Esophagus (tissue), 2 donors: ENCODE data around the gene FXYD5. TPM values are rescaled to one million over a fixed set of nuclear protein-coding genes. Genes with fewer than 3 reads are reported as not detected.

Source experiments
- H3K27ac ChIP-seq, 2 donors: one replicate each; pipeline ENCODE4 v1.5.1; 2013; ENCODE audit warnings: low read depth in 2 of 2, mild to moderate bottlenecking in 2 of 2, inconsistent platforms in 1 of 2, low read length in 1 of 2, moderate library complexity in 1 of 2
- H3K27me3 ChIP-seq, 2 donors: one replicate each; pipeline ENCODE4 v1.6.1; 2013; ENCODE audit warnings: low read length in 2 of 2, control low read depth in 1 of 2, mild to moderate bottlenecking in 1 of 2; ENCODE audit not compliant: insufficient read depth in 2 of 2, control insufficient read depth in 1 of 2
- H3K36me3 ChIP-seq, 2 donors: one replicate each; pipeline ENCODE4 v1.6.1; 2013; ENCODE audit warnings: low read length in 1 of 2; ENCODE audit not compliant: control insufficient read depth in 2 of 2, insufficient read depth in 2 of 2
- H3K4me1 ChIP-seq, 2 donors: one replicate each; pipeline ENCODE4 v1.6.1; 2013; ENCODE audit warnings: low read length in 1 of 2; ENCODE audit not compliant: control insufficient read depth in 2 of 2, insufficient read depth in 2 of 2
- H3K4me3 ChIP-seq, 2 donors: one replicate each; pipeline ENCODE4 v1.5.1; 2013; ENCODE audit warnings: low read length in 2 of 2, mild to moderate bottlenecking in 2 of 2, low read depth in 1 of 2, moderate library complexity in 1 of 2
- H3K9me3 ChIP-seq, 2 donors: one replicate each; pipeline ENCODE4 v1.6.1; 2013; ENCODE audit warnings: mild to moderate bottlenecking in 2 of 2, low read depth in 1 of 2, low read length in 1 of 2, moderate library complexity in 1 of 2; ENCODE audit not compliant: control insufficient read depth in 2 of 2, insufficient read depth in 1 of 2
- WGBS, 2 donors: extraction: QIAGEN DNeasy Blood & Tissue Kit; methylation state at CpG; one replicate each; pipeline ENCODE4 v1.1.7; 2013; 5-methylcytosine and 5-hydroxymethylcytosine counted together
- polyA plus RNA-seq, 2 donors: library from polyadenylated mRNA; stranded (reverse); fragments of 200-250 nt; gene quantifications; one replicate each; pipeline ENCODE4 v1.2.3, GENCODE V29; 2013
- donor health status: healthy with polysubstance abuse.
- donor health status: Bipolar disorder and iron deficiency.

FXYD5 gene
- polyA plus RNA-seq, 2 donors, result 33.5 to 94.9 TPM

- H3K4me1 ChIP-seq, result peaks cover 0 to 2% of the 10 kb centered on the region in 2 donors
These were observed 18.3 kb upstream of the FXYD5 start for GRCh38 chr19:35136231-35136630.

GRCh38 chr19:35136977-35137702 is 17.4 kb upstream of the FXYD5 start:
- Histone ChIP-seq H3K27me3 (no peaks in the 10 kb centered on the region), H3K4me3 (no peak overlapping the region), H3K4me1 (peaks cover 0 to 5% of the 10 kb centered on the region in 2 donors), H3K9me3 (no peaks in the 10 kb centered on the region), H3K27ac (peak overlapping the region in 1 of 2 donors; percentile 14), H3K36me3 (no peaks in the 10 kb centered on the region)
- WGBS, 2 donors, result 45 to 46% methylated on average over 9 of the region's 9 CpGs

More at GRCh38 chr19:35136231-35136630, 18.3 kb upstream of the FXYD5 start:
- H3K4me3 ChIP-seq, result no peak overlapping the region
- 71 to 75% methylated on average over 11 of the region's 11 CpGs for WGBS, 2 donors
- no peaks in the 10 kb centered on the region for H3K27me3 ChIP-seq
- no peaks in the 10 kb centered on the region for H3K36me3 ChIP-seq
- no peak overlapping the region for H3K27ac ChIP-seq
- H3K9me3 ChIP-seq, result no peaks in the 10 kb centered on the region

GRCh38 chr19:35138305-35138892 is 16.1 kb upstream of the FXYD5 start, which contains the start of gene FXYD1:
TSS of gene FXYD1 (plus strand) at chr19:35138824. CDS start at chr19:35140080, 1,256 bp downstream.
- no peaks in the 10 kb centered on the region for H3K9me3 ChIP-seq
- H3K4me1 ChIP-seq, result peaks cover 0 to 7% of the 10 kb centered on the region in 2 donors
- no peaks in the 10 kb centered on the region for H3K27me3 ChIP-seq
- H3K4me3 ChIP-seq, result peak within 1 kb of the TSS; percentile 15 to 19
- whole genome bisulfite sequencing, 2 donors, result 52 to 61% methylated on average over 18 of the region's 18 CpGs
- peak within 1 kb of the TSS; percentile 77 to 82 for H3K27ac ChIP-seq
- no peaks in the 10 kb centered on the region for H3K36me3 ChIP-seq

- Histone ChIP-seq H3K36me3 (no peaks in the 10 kb centered on the region), H3K4me1 (peaks cover 0 to 7% of the 10 kb centered on the region in 2 donors), H3K27me3 (no peaks in the 10 kb centered on the region), H3K9me3 (no peaks in the 10 kb centered on the region), H3K27ac (peak overlapping the region; percentile 77 to 82), H3K4me3 (peak overlapping the region in 1 of 2 donors; percentile 19)
- 57 to 59% methylated on average over 12 of the region's 12 CpGs for whole genome bisulfite sequencing, 2 donors
These were observed 14.2 kb upstream of the FXYD5 start for GRCh38 chr19:35140207-35140961.

GRCh38 chr19:35140962-35141836 is 13.3 kb upstream of the FXYD5 start:
- Histone ChIP-seq H3K4me1 (peaks cover 0 to 7% of the 10 kb centered on the region in 2 donors), H3K36me3 (no peaks in the 10 kb centered on the region)

GRCh38 chr19:35141837-35142605 is 12.5 kb upstream of the FXYD5 start:
- peaks cover 0 to 6% of the 10 kb centered on the region in 2 donors for H3K4me1 ChIP-seq
- H3K9me3 ChIP-seq, result no peaks in the 10 kb centered on the region
- no peaks in the 10 kb centered on the region for H3K36me3 ChIP-seq
- H3K27me3 ChIP-seq, result no peaks in the 10 kb centered on the region
- no peak overlapping the region for H3K27ac ChIP-seq
- WGBS, 2 donors, result 20 to 28% methylated on average over 21 of the region's 21 CpGs
- no peak overlapping the region for H3K4me3 ChIP-seq

More at GRCh38 chr19:35140962-35141836, 13.3 kb upstream of the FXYD5 start:
- 2 to 4% methylated on average over 45 to 47 of the region's 48 CpGs for WGBS, 2 donors
- H3K27me3 ChIP-seq, result no peaks in the 10 kb centered on the region
- peak overlapping the region in 1 of 2 donors; percentile 19 for H3K4me3 ChIP-seq
- H3K9me3 ChIP-seq, result no peaks in the 10 kb centered on the region
- H3K27ac ChIP-seq, result peak overlapping the region; percentile 58 to 77

- Histone ChIP-seq H3K9me3 (no peaks in the 10 kb centered on the region), H3K4me1 (peaks cover 0 to 5% of the 10 kb centered on the region in 2 donors), H3K36me3 (no peaks in the 10 kb centered on the region), H3K4me3 (no peak overlapping the region), H3K27me3 (no peaks in the 10 kb centered on the region), H3K27ac (no peak overlapping the region)
- 4 to 8% methylated on average over 33 to 45 of the region's 46 CpGs for WGBS, 2 donors
These were observed 11.8 kb upstream of the FXYD5 start for GRCh38 chr19:35142606-35143230.

- Histone ChIP-seq H3K27ac (no peak within 1 kb of the TSS), H3K27me3 (no peaks in the 10 kb centered on the region)
These were observed 11.3 kb upstream of the FXYD5 start, which contains the start of gene FXYD7 for GRCh38 chr19:35143231-35143715. TSS of gene FXYD7 (plus strand) at chr19:35143255. CDS start at chr19:35143334, 79 bp downstream.

More at GRCh38 chr19:35143231-35143715, 11.3 kb upstream of the FXYD5 start, which contains the start of gene FXYD7:
- no peak within 1 kb of the TSS for H3K4me3 ChIP-seq
- H3K4me1 ChIP-seq, result peaks cover 0 to 5% of the 10 kb centered on the region in 2 donors
- H3K9me3 ChIP-seq, result no peaks in the 10 kb centered on the region
- H3K36me3 ChIP-seq, result no peaks in the 10 kb centered on the region
- WGBS, 2 donors, result 12 to 15% methylated on average over 29 to 31 of the region's 31 CpGs
